Measurements from ENCODE around the gene UMAD1. TPM values are rescaled to one million over a fixed set of nuclear protein-coding genes. Genes with fewer than 3 reads are reported as not detected.
A peak's percentile ranks its signal among the peaks of the same experiment; 100 is the strongest.

UMAD1 gene
- total RNA-seq, 1 donor, result 24.9 TPM

DNA sequence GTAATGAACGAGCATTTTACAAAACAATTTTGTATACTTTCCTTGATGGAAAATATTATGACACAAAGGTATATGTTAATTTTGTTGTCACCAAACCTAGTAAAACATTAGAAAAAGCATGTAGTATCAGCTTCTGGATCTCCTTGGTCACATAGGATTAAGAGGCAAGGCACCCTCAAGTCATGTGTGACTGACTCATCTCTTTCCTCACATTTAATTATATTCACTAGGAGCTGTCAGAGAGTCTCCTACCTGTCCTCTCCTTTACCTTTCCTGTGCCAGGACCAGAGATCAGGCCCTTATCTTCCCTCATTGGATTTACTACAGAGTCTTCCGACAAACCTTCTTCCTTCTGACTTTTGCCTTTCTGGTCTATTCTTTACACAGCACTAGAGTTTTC lies 189.1 kb downstream of the UMAD1 start:
- H3K4me3 ChIP-seq (ENCODE audit: low read depth, low read length), result no peak overlapping the region
- TF ChIP-seq, protein P1, sequence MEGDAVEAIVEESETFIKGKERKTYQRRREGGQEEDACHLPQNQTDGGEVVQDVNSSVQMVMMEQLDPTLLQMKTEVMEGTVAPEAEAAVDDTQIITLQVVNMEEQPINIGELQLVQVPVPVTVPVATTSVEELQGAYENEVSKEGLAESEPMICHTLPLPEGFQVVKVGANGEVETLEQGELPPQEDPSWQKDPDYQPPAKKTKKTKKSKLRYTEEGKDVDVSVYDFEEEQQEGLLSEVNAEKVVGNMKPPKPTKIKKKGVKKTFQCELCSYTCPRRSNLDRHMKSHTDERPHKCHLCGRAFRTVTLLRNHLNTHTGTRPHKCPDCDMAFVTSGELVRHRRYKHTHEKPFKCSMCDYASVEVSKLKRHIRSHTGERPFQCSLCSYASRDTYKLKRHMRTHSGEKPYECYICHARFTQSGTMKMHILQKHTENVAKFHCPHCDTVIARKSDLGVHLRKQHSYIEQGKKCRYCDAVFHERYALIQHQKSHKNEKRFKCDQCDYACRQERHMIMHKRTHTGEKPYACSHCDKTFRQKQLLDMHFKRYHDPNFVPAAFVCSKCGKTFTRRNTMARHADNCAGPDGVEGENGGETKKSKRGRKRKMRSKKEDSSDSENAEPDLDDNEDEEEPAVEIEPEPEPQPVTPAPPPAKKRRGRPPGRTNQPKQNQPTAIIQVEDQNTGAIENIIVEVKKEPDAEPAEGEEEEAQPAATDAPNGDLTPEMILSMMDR (IDR thresholded peaks at IDR 0.05; ENCODE audit: insufficient read depth, low read length), result no peak
- no peak for DNase-seq (ENCODE audit: low read depth)

DNA sequence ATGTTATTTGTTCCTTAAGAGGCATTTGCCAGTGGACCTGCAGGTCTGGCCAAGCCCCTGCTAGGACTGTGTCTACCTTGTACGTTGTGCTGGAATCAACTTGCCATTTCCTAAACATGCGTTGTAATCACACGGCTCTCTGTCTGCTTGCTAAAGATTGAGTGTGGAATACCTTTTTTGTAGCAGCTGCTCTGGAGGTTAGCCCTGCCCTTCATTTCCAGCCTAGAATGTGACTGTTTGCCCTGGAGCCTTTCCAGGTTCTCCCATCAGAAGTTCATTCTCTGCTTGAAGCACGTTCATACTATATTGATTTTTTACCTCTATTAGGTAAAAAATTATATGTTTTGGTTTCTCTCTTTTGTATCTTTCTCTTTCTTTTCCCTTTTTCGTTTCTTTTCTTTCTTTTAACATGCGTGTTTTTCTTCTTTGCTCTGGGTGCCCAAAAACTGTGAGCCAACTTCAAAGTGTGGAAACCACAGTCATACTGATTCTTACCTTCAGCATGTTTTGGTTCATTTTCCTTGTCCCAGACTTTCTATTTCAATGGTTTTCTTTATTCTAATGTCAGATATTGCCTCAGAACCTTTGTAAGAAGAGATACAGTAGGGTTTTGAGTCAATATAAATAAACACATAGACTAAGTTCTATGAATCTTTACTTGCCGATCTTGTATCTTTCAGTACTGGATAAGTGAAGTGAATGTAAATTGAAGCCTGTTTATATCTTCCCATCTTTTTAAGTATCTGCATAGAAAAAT lies 189.7 kb downstream of the UMAD1 start:
- peak; percentile 10 for DNase-seq (ENCODE audit: low read depth)
- TF ChIP-seq, protein P1 (IDR thresholded peaks at IDR 0.05; ENCODE audit: insufficient read depth, low read length), result no peak
- H3K4me3 ChIP-seq (ENCODE audit: low read depth, low read length), result no peak overlapping the region

DNA sequence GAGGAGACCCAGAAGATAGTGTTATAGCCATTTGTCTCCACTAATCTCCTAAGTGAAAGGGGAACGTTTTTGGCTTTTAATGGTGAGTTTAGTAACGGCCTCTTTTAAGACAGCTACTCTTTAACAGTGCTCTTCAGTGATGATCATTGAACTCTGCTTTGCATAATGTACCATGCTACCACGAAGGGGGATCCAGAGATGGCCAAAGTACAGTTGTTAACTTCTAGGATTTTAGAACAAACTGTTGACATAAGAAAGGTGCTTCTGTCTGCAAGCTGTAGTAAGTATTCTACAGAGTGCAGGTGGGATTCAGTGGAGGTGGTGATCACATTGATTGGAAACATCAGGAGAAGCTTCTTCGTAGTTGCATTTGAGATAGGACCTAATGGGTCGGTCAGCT lies 192.0 kb downstream of the UMAD1 start:
- DNase-seq (ENCODE audit: low read depth), result no peak
- TF ChIP-seq, protein P1 (IDR thresholded peaks at IDR 0.05; ENCODE audit: insufficient read depth, low read length), result no peak
- H3K4me3 ChIP-seq (ENCODE audit: low read depth, low read length), result no peak overlapping the region

DNA sequence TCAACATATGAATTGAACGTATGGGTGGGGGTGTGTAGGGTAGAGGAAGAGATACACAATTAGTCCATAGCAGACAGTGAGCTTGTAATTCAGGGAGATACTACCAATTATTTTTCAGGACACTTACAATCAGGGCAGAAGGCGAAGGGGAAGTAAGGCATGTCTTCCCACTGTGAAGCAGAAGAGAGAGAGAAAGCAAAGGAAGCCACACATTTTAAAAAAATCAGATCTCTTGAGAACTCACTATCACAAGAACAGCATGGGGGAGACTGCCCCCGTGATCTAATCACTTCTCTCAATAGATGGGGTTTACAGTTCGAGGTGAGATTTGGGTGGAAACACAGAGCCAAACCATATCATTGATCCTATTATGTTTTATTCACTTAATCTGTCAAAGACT lies 194.2 kb downstream of the UMAD1 start:
- TF ChIP-seq, protein P1 (IDR thresholded peaks at IDR 0.05; ENCODE audit: insufficient read depth, low read length), result no peak
- H3K4me3 ChIP-seq (ENCODE audit: low read depth, low read length), result no peak overlapping the region
- no peak for DNase-seq (ENCODE audit: low read depth)

DNA sequence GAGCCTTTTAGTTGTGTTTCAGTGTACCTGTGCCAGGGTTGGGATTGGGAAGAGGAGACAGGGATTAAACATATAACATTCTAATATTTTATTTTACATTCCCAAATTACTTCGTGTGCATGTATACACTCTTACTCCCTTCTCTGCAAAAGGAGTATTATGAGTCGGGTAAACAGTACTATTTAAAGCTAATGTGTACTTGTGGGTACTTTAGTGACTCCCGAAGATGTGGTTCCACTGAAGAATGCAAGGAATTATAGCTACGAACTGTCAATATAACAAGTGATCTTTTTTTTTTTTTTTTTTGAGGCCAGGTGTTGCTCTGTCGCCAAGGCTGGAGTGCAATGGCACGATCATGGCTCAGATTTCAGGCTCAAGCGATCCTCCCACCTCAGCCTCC lies 200.5 kb downstream of the UMAD1 start:
- TF ChIP-seq, protein P1 (IDR thresholded peaks at IDR 0.05; ENCODE audit: insufficient read depth, low read length), result no peak
- DNase-seq (ENCODE audit: low read depth), result no peak
- no peak overlapping the region for H3K4me3 ChIP-seq (ENCODE audit: low read depth, low read length)

DNA sequence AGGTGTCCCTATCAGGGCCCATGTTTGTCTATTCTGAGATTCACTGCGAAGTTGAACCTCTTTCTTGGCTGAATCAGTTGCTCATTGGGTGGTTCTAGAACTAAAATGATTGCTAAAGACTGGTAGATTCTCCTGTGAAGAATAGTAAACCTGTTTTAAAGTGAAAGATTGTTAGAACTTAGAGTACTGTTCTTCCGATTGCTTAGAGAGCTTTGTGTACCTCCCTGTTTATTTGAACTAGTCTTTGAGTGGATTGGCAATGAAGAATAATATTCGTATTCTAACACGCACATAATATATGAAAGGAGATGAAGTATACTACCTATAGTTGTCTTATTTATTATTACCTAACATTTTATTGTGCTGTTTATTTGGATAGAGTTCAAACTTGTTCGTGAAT lies 202.7 kb downstream of the UMAD1 start:
- TF ChIP-seq, protein P1 (IDR thresholded peaks at IDR 0.05; ENCODE audit: insufficient read depth, low read length), result no peak
- no peak for DNase-seq (ENCODE audit: low read depth)
- H3K4me3 ChIP-seq (ENCODE audit: low read depth, low read length), result no peak overlapping the region

DNA sequence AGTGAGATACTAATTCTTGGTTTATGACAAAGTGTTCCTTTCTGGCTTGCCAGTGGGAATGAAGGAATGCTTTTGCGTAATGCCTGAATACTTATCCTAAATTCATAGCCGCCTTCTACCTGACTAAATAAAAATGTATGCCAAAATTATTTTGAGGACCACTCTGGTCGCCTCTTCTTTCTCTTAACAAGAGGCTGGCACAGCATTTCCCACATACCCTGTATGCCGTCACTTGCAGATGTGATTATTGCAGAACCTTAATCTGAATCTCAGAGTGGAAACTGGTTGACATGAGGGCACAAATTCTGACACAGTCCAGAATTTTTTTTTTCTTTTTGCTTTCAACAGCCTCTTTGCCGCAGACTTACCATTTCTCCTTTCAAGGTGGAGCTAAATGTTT lies 203.4 kb downstream of the UMAD1 start:
- no peak for DNase-seq (ENCODE audit: low read depth)
- TF ChIP-seq, protein P1 (IDR thresholded peaks at IDR 0.05; ENCODE audit: insufficient read depth, low read length), result no peak
- no peak overlapping the region for H3K4me3 ChIP-seq (ENCODE audit: low read depth, low read length)
